Right lobe of liver (tissue), 6 donors: Measurements from ENCODE around the gene UNC119B. TPM values are rescaled to one million over a fixed set of nuclear protein-coding genes. Genes with fewer than 3 reads are reported as not detected.
"Not testable (repeated sequence)": the region's sequence is repeated elsewhere in the genome, so short reads cannot be mapped to it uniquely, and the experiment has no call there.

Source experiments
- ATAC-seq, 4 donors: fragments of 200-7000 bp; cut with Tn5 transposase; one replicate each; pipeline ENCODE4 v1.9.1; 2020; ENCODE audit warnings: mild to moderate bottlenecking in 4 of 4, moderate library complexity in 4 of 4
- DNase-seq, 3 donors: peaks; one replicate each; pipeline ENCODE4 v3.0.0-alpha.2; 2020
- H3K27ac ChIP-seq, 3 donors: fragments of 200-600 bp; one replicate each; pipeline ENCODE4 v1.8.0; 2022
- H3K27me3 ChIP-seq, 2 donors: fragments of 200-600 bp; one replicate each; pipeline ENCODE4 v1.8.0; 2022
- H3K36me3 ChIP-seq, 4 donors: fragments of 200-600 bp; sonication (generic) in 1 of 4; one replicate each; pipeline versions ENCODE4 v1.5.1 to v1.8.0; 2017 to 2022; ENCODE audit warnings: control low read depth in 1 of 4
- H3K4me1 ChIP-seq, 4 donors: fragments of 200-600 bp; sonication (generic) in 1 of 4; one replicate each; pipeline versions ENCODE4 v1.5.1 to v1.8.0; 2017 to 2022; ENCODE audit warnings: control low read depth in 1 of 4
- H3K4me3 ChIP-seq, 3 donors: fragments of 200-600 bp; one replicate each; pipeline ENCODE4 v1.8.0; 2022
- H3K9me3 ChIP-seq, 4 donors: fragments of 200-600 bp; sonication (generic) in 1 of 4; one replicate each; pipeline versions ENCODE4 v1.5.1 to v1.8.0; 2017 to 2022; ENCODE audit warnings: control low read depth in 1 of 4
- POLR2A ChIP-seq: fragments of 450-650 bp; IDR thresholded peaks from one replicate; pipeline ENCODE4 v1.6.1; 2017; ENCODE audit warnings: antibody characterized with exemption, mild to moderate bottlenecking
- WGBS: methylation state at CpG from one replicate; pipeline ENCODE4 v1.1.6; 2018; ENCODE audit warnings: low coverage, low lambda C conversion rate; ENCODE audit not compliant: insufficient coverage; ENCODE audit errors: missing lambda C conversion rate; 5-methylcytosine and 5-hydroxymethylcytosine counted together
- intact Hi-C, 2 donors: fragments of 100-400 bp; cut with DNase I; formaldehyde crosslinking; loops; one replicate each; pipeline versions ENCODE4 v1.11.2 to v1.14.1; 2022
- total RNA-seq, 6 experiments: library from RNA; depleted of rRNA in 2 of 6; stranded (reverse); fragments of >200 nt in 2 of 6; fragmentation: NEBNext Ultra II Directional in 3 of 6; extraction: Animal tissue kit (Norgen Biotek cat#: 25700) in 3 of 6; gene quantifications; one replicate each; pipeline versions ENCODE4 v1.1.0 to v1.2.4, GENCODE V29; 2016 to 2023
- TF ChIP-seq, protein P1 (sequence below), 4 donors: fragments of 200-600 bp in 3 of 4; fragments of 450-650 bp in 1 of 4; IDR thresholded peaks; one replicate each; pipeline versions ENCODE4 v1.5.1 to v1.8.0; 2016 to 2022; ENCODE audit warnings: antibody characterized with exemption in 4 of 4, mild to moderate bottlenecking in 2 of 4
- donor health status: DM: no; HTN: yes; CAD: no.
- donor health status: DM: no; HTN: no; CAD: no.
- donor health status: DM: no; HTN: no; CAD: no.
- donor health status: DM: no; HTN: yes; CAD: no.
- donor health status: DM: no; HTN: yes; CAD: no.

Gene UNC119B
- total RNA-seq, 6 experiments from 2014 or later: 4.7 to 10.2 (median 6.6) TPM

DNA sequence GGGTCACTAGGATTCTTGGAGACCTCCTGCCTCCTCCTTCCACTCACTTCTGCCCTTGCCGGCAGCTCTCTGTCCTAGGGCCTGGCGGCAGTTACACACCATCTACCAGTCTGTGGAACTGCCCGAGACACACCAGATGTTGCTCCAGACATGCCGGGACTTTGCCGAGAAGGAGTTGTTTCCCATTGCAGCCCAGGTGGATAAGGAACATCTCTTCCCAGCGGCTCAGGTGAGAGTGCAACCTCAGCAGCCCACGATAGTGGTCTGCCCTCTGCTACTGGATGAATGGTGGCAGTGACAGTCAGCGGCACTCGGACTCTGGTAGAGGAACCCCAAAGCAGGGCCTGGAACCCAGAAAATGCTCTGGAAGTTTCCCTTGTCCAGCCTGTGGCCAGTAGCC, 16.7 kb downstream of the UNC119B start:
- Histone ChIP-seq H3K27ac (peak overlapping the region in 2 of 3 donors; percentile 53 to 90), H3K27me3 (no peaks in the 10 kb centered on the region), H3K4me1 (peaks cover 0 to 45% (median 5%) of the 10 kb centered on the region in 4 donors), H3K9me3 (no peaks in the 10 kb centered on the region), H3K4me3 (peak overlapping the region in 2 of 3 donors; percentile 87 to 93), H3K36me3 (peaks cover 0 to 21% (median under 1%) of the 10 kb centered on the region in 4 donors)
- ATAC-seq: no peak
- TF ChIP-seq, protein P1, sequence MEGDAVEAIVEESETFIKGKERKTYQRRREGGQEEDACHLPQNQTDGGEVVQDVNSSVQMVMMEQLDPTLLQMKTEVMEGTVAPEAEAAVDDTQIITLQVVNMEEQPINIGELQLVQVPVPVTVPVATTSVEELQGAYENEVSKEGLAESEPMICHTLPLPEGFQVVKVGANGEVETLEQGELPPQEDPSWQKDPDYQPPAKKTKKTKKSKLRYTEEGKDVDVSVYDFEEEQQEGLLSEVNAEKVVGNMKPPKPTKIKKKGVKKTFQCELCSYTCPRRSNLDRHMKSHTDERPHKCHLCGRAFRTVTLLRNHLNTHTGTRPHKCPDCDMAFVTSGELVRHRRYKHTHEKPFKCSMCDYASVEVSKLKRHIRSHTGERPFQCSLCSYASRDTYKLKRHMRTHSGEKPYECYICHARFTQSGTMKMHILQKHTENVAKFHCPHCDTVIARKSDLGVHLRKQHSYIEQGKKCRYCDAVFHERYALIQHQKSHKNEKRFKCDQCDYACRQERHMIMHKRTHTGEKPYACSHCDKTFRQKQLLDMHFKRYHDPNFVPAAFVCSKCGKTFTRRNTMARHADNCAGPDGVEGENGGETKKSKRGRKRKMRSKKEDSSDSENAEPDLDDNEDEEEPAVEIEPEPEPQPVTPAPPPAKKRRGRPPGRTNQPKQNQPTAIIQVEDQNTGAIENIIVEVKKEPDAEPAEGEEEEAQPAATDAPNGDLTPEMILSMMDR (IDR thresholded peaks at IDR 0.05): no peak
- TF ChIP-seq POLR2A: no peak
- intact Hi-C loops: no loop called here
- 80% methylated on average over 1 of the region's 9 CpGs for WGBS
- DNase-seq: no peak

- Histone ChIP-seq H3K36me3 (peaks cover 0 to 21% (median under 1%) of the 10 kb centered on the region in 4 donors), H3K4me1 (peaks cover 0 to 16% (median 2%) of the 10 kb centered on the region in 4 donors)
- H3K4me3 ChIP-seq, intact Hi-C loops, H3K9me3 ChIP-seq, ATAC-seq, H3K27ac ChIP-seq, H3K27me3 ChIP-seq, DNase-seq: not testable (repeated sequence)
- WGBS: 80% methylated on average over 2 of the region's 35 CpGs
These were observed 21.9 kb downstream of the UNC119B start for GRCh38 chr12:120732198-120732597.

DNA sequence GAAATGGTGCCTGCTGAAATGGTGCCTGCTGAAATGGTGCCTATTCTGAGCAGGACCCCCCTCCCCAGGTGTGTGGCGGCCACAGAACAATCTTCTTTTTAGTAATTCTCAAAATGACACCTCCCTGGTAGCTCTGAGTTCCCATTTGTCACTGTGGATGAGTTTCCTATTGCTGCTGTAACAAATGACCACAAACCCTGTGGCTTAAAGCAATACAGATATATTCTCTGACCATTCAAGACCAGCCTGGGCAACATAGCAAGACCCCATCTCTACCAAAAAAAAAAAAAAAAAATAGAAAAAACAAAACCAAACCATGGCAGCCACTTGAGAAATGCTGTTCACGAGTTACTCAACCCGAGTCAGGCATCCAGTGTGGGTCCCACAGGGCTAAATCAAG, 23.3 kb downstream of the UNC119B start:
- Histone ChIP-seq H3K4me1 (peaks cover 0 to 8% (median 0%) of the 10 kb centered on the region in 4 donors), H3K4me3 (no peak overlapping the region), H3K27me3 (no peaks in the 10 kb centered on the region), H3K27ac (no peak overlapping the region), H3K36me3 (peaks cover 0 to 17% (median 0%) of the 10 kb centered on the region in 4 donors), H3K9me3 (no peaks in the 10 kb centered on the region)
- TF ChIP-seq, protein P1 (IDR thresholded peaks at IDR 0.05): no peak
- no peak for TF ChIP-seq POLR2A
- 90% methylated on average over 2 of the region's 3 CpGs for WGBS
- intact Hi-C loops: no loop called here
- DNase-seq: no peak
- no peak for ATAC-seq

GRCh38 chr12:120734210-120734609, 24.0 kb downstream of the UNC119B start:
- no peak for TF ChIP-seq POLR2A
- no peaks in the 10 kb centered on the region for H3K9me3 ChIP-seq
- no peak overlapping the region for H3K27ac ChIP-seq
- intact Hi-C loops: no loop called here
- DNase-seq (no peak), ATAC-seq (no peak)
- peaks cover 0 to 6% (median 0%) of the 10 kb centered on the region in 4 donors for H3K4me1 ChIP-seq
- H3K4me3 ChIP-seq: no peak overlapping the region
- H3K27me3 ChIP-seq: no peaks in the 10 kb centered on the region
- H3K36me3 ChIP-seq: peaks cover 0 to 18% (median 0%) of the 10 kb centered on the region in 4 donors
- 100% methylated on average over 3 of the region's 10 CpGs for WGBS

- peaks cover 0 to 11% (median 0%) of the 10 kb centered on the region in 4 donors for H3K36me3 ChIP-seq
- intact Hi-C loops: no loop called here
- no peak for ATAC-seq
- 94% methylated on average over 2 of the region's 3 CpGs for WGBS
- H3K4me1 ChIP-seq: peaks cover 0 to 11% (median 4%) of the 10 kb centered on the region in 4 donors
- no peak overlapping the region for H3K27ac ChIP-seq
- H3K9me3 ChIP-seq: no peaks in the 10 kb centered on the region
- TF ChIP-seq, protein P1 (IDR thresholded peaks at IDR 0.05): no peak
- no peak for TF ChIP-seq POLR2A
- no peaks in the 10 kb centered on the region for H3K27me3 ChIP-seq
- DNase-seq: no peak
- H3K4me3 ChIP-seq: no peak overlapping the region
These were observed 24.9 kb downstream of the UNC119B start for GRCh38 chr12:120735181-120735580.
